Hematopoietic multipotent progenitor cell treated with erythropoietin and hydrocortisone succinate and interleukin-3 and kit ligand, for 4 days (in vitro differentiated cells): ENCODE results near the gene PCBP2.
"Not testable (repeated sequence)": the region's sequence is repeated elsewhere in the genome, so short reads cannot be mapped to it uniquely, and the experiment has no call there.

Experiments used
- DNase-seq: peaks from one replicate; pipeline ENCODE4 v3.0.0-alpha.2; 2015

The PCBP2 gene

GRCh38 chr12:53474077-53474476 lies 22.2 kb downstream of the PCBP2 start:
- no peak for DNase-seq

- DNase-seq = no peak
These were observed 22.9 kb downstream of the PCBP2 start for GRCh38 chr12:53474819-53475218.

- DNase-seq = peak; percentile 63
These were observed 24.9 kb downstream of the PCBP2 start for GRCh38 chr12:53476769-53477209.

GRCh38 chr12:53478865-53479264 lies 27.0 kb downstream of the PCBP2 start:
- DNase-seq = no peak

GRCh38 chr12:53479331-53479730 lies 27.4 kb downstream of the PCBP2 start:
- DNase-seq = no peak

- peak; percentile 29 for DNase-seq
These were observed 28.9 kb downstream of the PCBP2 start for GRCh38 chr12:53480491-53481442.

- not testable (repeated sequence) for DNase-seq
These were observed 29.6 kb downstream of the PCBP2 start for GRCh38 chr12:53481458-53481857.

GRCh38 chr12:53481939-53482586 lies 30.2 kb downstream of the PCBP2 start:
- DNase-seq = peak; percentile 65

GRCh38 chr12:53482626-53483168 lies 30.8 kb downstream of the PCBP2 start:
- no peak for DNase-seq

- DNase-seq = peak; percentile 40
These were observed 31.5 kb downstream of the PCBP2 start for GRCh38 chr12:53483225-53483978.

GRCh38 chr12:53483979-53484377 lies 32.1 kb downstream of the PCBP2 start:
- DNase-seq = peak; percentile 23

GRCh38 chr12:53484686-53485575 lies 33.0 kb downstream of the PCBP2 start:
- DNase-seq = no peak

GRCh38 chr12:53485955-53486735 lies 34.2 kb downstream of the PCBP2 start:
- no peak for DNase-seq

GRCh38 chr12:53486736-53487487 lies 35.0 kb downstream of the PCBP2 start:
- DNase-seq = no peak

GRCh38 chr12:53489242-53489864 lies 37.5 kb downstream of the PCBP2 start:
- DNase-seq = no peak

GRCh38 chr12:53492188-53492587 lies 40.3 kb downstream of the PCBP2 start:
- DNase-seq = no peak

GRCh38 chr12:53492830-53493609 lies 41.1 kb downstream of the PCBP2 start:
- DNase-seq = peak; percentile 94

GRCh38 chr12:53493610-53494391 lies 41.9 kb downstream of the PCBP2 start:
- no peak for DNase-seq
